COR-L47 (cell line): ENCODE data around the gene ACBD5.
"Not testable (repeated sequence)": the region's sequence is repeated elsewhere in the genome, so short reads cannot be mapped to it uniquely, and the experiment has no call there.

Experiments used
- DNase-seq: peaks from one replicate; lab custom pipeline; 2025; lab: John Stamatoyannopoulos, UW

Gene ACBD5, protein sequence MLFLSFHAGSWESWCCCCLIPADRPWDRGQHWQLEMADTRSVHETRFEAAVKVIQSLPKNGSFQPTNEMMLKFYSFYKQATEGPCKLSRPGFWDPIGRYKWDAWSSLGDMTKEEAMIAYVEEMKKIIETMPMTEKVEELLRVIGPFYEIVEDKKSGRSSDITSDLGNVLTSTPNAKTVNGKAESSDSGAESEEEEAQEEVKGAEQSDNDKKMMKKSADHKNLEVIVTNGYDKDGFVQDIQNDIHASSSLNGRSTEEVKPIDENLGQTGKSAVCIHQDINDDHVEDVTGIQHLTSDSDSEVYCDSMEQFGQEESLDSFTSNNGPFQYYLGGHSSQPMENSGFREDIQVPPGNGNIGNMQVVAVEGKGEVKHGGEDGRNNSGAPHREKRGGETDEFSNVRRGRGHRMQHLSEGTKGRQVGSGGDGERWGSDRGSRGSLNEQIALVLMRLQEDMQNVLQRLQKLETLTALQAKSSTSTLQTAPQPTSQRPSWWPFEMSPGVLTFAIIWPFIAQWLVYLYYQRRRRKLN

DNA sequence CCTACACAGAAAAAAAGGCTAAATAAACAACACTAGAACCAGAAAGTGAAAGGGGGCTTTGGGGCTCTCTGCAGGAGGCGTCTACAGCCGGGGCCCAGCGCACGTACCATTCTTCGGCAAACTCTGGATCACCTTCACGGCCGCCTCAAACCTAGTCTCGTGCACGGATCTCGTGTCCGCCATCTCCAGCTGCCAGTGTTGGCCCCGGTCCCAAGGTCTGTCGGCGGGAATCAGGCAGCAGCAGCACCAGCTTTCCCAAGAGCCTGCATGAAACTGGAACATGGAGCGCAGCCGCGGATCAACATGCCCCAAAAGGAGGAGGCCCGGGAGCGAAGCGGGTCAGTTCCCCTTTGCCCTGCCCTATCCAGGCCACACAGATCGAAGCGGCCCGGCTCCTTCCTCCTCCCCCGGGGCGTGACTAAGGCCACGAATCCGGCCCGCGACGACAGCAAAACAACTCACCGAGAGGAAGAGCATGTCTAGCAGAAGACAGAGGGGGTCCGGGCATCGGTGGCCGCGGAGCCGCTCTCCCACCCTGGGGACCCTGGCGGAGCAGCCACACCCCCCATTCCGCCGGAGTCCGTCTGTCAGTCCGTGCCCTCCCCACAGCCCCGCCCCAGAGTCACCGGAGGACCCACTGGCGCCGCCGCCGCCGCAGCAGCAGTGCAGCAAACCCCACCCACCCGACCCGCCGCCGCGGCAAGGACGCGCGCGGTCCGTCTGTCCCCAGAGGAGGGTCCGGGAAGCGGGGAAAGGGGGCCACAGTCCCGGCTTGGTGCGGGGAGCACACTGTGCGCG, at the start of gene ACBD5:
Gene ACBD5, minus strand, starts transcription at position 586 of the 798 bp plus-strand sequence. Its CDS starts 109 bp downstream, at position 477.
- peak; percentile 23 for DNase-seq

DNA sequence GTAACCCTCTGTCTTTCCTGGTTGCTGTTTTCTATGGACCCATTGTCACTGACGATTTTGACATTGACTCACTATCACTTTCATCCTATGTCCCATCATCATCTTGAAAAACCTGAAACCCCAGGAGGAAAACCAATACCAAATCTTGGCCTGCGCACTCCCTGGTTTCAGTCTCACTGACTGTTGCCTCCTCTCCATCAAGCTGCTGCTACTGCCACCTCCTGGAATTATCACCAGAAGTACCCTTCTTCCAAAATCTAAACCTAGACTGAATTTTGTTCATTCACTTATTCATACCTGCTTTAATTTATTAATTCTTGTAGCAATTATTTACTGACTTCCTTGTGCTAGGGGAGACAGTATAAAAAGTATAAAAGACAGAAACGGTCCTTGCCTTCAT, 44.5 kb upstream of the ACBD5 start:
- no peak for DNase-seq

DNA sequence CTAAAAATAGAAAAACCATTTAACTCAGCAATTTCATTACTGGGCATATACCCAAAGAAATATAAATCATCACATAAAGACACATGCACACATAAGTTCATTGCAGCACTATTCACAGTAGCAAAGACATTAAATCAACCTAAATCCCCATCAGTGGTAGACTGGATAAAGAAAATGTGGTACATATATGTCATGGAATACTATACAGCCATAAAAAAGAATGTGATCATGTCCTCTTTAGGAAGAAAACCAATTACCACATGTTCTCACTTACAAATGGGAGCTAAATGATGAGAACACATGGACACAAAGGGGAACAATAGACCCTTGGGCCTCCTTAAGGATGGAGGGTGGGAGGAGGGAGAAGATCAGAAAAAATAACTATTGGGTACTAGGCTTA, 36.0 kb upstream of the ACBD5 start:
- no peak for DNase-seq

DNA sequence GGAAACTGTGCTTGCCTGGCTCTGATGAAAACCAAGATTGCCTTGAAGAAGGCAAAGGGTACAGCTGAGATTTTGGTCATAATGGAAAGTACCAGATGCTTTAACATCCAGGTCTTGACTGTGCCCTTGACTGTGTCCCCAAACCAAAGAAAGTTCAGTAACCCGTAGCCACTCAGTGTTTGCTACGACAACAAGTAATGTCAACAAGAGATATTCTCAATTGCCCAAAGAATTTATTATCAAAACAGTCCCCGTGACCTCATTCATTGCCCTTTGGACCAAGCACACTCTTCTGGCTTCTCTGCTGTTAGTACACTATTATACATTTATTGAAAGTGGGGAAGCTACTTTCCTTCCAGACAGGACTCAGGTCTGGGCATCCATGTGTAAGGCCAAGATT, 25.4 kb upstream of the ACBD5 start:
- not testable (repeated sequence) for DNase-seq

DNA sequence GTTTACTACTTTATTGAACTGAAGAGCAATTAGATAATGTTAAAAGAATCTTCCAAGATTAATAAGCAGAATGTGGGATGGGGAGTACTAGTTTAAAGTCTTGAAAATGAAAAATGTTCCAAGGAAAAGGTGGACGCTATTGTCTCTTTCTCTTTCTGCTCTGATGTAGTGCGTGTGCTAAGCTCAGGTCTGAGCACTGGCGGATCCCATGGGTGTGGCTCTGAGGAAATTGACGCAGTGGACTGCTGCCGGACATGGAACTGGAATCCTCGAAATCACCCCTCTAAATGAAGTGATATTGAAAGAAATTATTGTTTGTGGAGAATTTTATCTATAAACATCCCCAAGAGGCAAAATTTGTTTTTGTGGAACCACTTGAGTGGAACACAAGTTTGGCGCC, 22.2 kb upstream of the ACBD5 start:
- DNase-seq = not testable (repeated sequence)

DNA sequence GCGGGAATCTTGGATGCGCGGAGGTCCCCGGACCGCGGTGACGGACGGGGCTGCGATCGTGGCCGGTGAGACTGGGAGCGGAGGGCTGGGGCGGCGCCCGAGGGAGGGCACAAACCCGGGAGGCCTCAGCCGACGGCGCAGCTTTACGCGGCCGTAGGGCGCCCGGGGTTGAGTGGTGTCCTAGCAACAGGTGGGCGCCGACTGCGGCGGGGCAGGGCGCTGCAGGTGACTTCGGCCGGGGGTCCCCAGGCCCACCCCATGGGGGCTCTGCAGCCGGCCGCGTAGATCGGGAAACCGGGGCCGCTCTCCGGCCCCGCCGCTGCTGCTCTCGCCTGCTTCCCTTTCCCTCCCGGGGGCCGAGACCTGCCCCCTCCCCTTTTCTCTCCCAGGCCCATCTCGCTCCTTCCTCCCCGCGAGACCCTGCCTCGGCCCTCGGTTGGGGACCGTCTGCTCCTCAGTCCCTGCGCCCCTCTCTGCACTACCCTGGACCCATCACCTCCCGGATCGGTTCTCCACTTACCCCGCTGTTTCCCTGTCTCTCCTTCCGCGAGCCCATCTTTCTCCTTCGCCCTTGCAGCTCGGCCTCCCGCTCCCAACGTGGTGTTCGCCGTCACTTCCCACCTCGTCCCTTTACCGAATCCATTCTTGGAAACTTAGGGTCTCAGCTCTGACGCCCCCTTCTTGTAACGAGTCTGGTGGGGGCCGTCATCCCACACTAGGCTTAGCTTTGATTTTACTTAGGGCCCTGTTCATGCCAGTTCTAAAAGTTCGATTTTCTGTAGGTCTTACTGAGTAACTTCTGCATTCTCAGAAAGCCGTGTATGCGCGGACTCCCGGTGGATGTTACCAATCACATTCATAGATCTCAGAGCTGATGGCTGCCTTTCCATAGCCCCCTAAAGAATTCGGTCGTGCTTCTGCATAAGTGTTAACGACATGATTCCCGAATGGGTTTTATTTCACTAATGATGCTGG, 18.5 kb upstream of the ACBD5 start:
- no peak for DNase-seq

DNA sequence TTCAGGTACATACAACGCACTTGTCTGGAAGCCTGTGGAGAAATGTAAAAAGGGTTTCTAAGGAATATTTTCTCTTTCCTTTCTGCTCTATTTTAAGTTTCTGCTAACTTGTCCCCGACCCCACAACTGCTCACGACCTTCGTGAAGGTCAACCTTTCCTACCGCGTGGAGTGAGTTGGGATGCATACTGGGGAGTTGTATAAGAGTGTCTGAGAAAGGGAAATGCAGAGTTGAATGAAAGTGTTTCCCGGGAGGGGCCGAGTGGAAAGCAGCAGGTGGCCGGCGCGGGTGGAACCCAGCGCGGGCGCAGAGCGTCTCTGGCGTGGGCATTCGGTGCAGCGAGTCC, 17.9 kb upstream of the ACBD5 start:
- no peak for DNase-seq

DNA sequence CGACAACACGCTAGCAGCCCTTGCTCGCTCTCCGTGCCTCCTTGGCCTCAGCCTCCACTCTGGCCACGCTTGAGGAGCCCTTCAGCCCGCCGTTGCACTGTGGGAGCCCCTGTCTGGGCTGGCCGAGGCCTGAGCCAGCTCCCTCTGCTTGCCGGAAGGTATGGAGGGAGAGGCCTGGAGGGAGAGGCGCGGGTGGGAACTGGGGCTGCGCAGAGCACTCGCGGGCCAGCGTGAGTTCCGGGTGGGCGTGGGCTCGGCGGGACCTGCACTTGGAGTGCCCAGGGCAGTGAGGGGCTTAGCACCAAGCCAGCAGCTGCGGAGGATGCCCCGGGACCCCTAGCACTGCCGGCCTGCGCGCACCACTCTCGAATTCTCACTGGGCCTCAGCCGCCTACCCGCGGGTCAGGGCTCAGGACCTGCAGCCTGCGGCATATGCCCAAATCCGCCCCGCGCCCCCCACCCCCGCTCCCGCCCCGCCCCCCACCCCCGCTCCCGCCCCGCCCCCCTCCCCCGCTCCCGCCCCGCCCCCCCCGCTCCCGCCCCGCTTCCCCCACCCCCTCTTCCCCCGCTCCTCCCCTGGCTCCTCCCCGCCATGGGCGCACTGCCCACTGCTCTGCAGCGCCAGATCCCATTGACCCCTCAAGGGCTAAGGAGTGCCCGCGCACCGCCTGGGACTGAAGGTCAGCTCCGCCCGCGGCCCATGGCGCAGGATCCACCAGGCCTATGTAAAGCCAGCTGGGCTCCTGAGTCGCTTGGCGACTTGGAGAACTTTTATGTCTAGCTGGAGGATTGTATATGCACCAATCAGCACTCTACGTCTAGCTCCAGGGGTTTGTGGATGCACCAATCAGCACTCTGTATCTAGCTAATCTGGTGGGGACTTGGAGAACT, 15.9 kb upstream of the ACBD5 start:
- no peak for DNase-seq

DNA sequence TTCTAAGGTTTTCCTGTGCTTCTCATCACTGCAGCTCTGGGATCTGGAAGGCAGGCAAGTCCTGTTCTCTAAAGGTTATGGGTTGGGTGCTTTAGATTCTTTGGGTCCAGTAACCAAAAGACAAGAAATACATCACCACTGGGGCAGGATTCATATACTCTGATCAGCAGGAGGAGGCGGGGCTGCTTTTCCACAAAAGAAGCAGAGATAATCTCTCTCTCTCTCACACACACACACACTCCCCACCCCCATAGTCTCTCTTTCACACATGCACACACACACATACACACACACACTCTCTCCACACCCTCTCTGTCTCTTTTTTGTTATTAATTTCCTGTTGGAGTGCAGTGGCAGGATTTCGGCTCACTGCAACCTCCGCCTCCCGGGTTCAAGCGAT, 13.0 kb upstream of the ACBD5 start:
- DNase-seq = no peak

DNA sequence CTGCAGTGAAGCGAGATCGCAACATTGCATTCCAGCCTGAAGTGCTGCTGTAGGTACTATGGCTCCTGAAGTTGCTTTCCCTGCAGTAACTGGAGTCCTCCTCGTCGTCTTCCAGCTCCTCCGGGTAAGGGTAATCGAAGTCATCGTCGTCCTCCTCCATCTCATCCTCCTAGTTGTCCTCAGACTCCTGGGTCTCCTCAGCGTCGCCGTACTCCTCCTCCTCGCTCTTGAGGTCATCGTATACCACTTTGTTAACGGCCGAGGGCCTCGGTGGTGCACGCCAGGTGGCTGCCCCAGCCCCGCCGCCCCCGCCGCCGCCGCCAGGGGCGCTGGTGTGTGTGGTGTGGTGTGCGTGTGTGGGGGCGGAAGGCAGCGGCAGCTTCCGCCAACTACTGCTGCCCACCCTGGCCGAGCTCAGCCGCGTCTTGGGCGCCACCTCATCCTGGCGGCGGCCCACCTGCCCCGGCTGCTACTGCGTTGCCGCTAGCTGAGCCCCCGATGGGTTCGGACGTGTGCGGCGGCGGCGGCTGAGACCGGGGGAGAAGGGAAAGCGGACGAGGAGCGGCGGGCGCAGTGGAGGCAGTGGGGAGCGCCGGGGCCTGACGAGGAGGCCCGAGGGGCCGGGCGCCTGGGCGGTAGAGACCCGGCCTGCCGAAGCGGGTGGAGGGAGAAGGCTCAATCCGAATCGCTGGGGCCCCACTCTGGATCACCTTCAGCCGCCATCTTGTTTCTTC, 11.8 kb upstream of the ACBD5 start:
- peak; percentile 9 for DNase-seq

DNA sequence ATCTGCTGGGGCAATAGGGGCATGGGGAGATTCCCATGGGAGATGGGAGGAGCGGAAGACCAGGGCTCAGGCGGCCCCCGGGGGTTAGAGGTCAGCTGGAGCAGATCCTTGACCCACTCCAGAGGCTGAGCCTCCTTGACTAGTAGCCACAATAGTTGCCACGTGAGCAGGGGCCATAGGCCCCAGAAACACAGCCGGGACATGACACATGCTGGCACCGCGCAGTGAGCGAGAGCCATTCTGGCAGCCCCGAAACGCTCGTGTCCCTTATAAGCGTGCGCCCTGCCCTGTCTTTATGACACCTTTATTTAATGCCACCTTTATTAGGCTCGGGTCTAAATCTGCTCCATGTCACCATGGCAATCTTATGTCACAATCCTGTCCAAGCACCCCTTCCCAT, 11.0 kb upstream of the ACBD5 start:
- no peak for DNase-seq

DNA sequence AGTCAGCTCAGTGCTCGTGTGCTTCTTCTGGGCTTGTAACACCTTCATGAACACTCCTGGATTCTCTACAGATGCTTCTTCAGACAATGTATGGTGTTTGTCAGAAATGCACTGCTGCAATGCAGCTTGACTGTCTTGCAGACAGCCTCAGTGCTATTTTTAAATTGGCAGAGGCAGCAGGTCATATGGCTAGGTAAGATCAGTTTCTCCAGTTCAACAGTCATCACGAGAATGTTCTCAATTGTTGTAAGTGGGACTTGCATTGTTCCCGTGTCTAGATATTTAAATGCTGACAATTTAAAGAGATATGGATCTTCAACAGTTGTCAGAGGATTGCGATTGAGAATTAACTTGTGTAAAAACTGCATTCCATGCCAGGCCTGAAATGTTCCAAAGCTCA, 7.6 kb upstream of the ACBD5 start:
- DNase-seq = no peak

DNA sequence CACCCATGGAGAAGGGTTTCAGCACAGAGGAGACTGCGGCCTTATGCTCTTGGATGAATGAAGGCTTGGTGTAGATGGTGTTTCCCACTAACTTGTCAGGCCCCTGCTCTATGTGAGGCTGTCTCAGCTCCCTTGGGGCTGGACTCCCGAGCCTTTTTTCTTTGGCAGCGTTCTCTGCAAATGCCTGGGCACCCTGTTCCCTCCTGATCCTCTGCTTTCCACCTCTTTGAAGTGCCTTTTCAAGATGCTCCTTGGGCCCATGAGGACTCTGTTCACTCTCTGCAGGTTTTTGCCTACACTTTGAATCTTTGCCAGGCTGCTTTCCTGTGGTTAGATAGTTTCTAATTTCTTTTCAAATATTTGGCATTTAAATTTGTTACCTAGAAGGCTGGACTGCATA, 6.8 kb upstream of the ACBD5 start:
- DNase-seq = no peak

DNA sequence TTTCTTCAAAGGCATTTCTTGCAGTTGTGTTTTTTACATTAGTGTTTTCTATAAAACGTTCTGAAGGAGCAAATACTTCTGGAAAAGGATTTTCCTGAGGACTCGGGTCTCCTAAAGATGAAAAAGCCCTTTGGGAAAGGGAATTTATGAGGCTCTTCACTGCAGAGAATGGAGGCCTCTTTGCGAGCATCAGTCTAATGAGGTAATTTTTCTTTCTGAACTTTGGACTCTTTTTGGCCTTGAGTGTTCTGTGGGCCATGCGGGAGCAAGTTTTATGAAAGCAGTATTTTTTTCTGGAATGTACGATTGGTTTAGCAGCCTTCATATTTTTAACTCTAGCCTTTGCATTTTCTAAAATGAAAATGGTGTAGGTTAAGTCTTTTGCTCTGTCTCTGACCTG, 6.4 kb upstream of the ACBD5 start:
- DNase-seq = no peak

DNA sequence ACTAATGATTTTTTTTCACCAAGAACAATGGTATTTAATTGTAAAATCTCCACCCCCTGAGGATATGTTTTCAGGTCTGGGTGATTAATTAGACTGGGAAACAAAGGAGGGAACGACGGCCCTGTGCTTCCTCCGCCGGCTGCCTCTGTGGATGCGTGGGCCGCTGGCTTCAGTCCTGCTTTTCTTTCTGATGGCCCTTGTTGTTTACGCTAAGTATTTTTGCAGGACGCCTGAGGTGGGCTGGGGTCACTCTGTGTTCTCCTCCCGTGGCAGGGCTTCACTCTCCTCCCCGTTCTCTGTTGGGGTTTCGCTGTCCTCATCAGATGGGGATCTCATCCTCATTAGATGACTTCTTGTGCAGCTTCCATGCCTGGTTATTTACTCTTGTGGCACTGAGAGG, 5.2 kb upstream of the ACBD5 start:
- DNase-seq = no peak

DNA sequence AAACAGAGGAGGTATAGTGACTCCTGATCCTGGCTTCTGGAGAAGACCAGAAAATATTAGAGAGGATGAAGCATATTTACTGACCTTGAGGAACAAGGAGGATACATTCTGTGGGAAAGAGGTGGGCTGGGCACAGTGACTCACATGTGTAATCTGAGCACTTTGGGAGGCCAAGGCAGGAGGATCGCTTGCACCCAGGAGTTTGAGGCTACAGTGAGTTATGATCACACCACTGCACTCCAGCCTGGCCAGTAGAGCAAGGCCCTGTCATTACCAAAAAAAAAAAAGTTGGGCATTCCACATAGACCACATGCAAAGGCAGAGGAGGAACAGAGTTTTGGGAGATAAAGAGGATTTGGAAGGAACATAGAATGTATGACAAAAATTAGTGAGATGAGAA, 4.4 kb upstream of the ACBD5 start:
- DNase-seq = no peak

DNA sequence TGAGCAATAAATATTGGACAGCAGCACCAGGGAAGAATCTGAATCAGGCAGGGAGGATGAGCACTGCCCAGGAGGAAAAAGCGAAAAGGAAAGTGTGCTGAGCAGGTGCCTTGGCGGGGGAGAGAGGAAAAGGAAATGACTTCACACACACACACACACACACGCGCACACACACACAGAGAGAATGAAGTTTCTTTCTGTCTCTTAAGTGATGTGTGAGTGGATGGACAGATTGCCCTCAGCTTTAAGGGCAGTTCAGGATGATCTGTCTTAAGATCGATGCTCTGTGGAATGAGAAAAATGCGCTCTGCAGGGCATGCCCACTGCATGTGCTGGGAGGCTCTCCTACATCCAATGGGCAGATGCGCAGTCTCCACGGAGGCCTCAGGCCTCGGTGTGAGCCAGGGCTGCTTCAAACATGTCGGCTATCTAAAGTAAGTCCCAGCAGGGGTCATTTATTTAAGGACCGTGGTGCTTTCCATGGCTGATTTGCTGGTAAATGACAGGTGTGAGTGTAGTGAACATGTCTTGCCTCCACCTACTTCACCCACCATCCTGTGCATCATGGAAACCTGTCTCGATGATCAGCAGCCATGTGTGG, 2.5 kb upstream of the ACBD5 start:
- DNase-seq = peak; percentile 34

DNA sequence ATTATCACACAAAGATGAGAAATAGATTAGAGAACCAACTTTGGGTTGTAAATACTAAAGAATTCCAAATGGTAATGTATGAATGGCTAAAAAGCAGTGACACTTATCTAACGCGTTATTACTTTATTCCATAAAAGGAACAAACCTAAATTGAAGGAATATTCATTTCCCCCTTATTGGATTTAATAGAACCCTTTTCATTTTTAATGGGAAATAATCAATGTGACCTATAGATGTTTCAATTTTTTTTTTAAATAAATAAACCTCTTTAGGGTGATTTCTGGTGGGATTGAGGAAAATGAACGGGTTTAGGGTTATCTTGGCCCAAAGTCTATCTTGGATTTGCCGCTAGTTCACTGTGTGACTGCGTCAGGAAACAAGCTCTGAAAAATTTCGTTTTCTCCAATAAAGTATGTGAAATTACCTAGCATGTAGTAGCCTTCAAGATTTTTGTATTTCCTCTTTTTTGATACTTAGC, 1.9 kb upstream of the ACBD5 start:
- no peak for DNase-seq

DNA sequence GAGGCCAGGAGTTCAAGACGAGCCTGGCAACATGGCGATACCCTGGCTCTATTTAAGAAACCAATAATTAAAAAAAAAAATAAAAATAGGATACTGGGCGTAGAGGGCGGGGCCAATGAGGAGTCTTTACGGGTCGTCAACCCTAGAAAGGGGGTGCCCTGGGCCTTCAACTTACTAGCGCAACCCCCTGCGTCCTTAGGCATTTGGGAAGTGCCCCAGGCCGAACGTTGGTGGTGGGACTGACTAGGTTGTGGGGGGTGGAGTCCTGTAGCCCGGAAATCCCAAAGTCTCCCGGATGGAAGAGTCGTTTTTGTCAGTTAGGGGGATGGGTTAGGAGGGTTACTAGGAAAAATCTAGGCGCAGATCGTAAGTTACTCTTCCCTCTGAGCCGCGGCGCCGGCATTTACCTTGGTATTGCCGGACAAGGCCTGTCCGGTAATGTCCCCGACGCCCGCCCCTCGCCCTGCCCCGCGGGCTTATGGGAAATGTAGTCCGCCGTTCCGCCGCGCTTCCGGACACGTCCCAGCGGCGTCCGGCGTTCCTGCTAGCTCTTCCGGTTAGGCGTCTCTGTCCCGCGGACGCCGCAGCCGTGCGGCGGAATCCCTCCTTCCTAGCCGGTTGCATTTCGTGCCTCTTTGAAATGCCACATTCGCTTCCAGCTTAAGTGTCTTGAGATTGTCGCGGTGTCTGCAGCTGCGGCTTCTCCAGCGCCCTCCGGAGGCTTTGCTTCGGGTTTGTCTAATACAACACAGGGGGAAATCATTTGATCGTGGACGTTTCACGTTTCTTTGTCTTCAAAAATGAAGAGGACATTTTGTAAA, 1.3 kb upstream of the ACBD5 start:
- peak; percentile 63 for DNase-seq
